GM12878 (cell line): Measurements from ENCODE around the gene CTNNA3. TPM values are rescaled to one million over a fixed set of nuclear protein-coding genes. Genes with fewer than 3 reads are reported as not detected.

Experiments used
- ATAC-seq: fragments of 200-7000 bp; cut with Tn5 transposase; 3 replicates; pipeline ENCODE4 v1.9.1; 2020; ENCODE audit warnings: mild to moderate bottlenecking, moderate library complexity
- BruUV-seq: library from RNA; stranded (reverse); fragments of 400-500 nt; replicated peaks from 2 replicates; lab custom pipeline; 2021; lab: Mats Ljungman, UMichigan
- CTCF ChIA-PET: fragments of 300-600 bp; sonication (Branson Sonifier 250); formaldehyde crosslinking; extraction: SDS; loops from one replicate; lab custom pipeline; 2021; ENCODE audit warnings: inconsistent platforms; lab: Yijun Ruan, JAX
- POLR2A ChIA-PET: fragments of 350-600 bp; formaldehyde crosslinking; extraction: SDS; loops from one replicate; lab custom pipeline; 2021; ENCODE audit warnings: inconsistent platforms; lab: Charles Lee
- RAD21 ChIA-PET: fragments of 300-600 bp; sonication (Branson Sonifier 250); formaldehyde crosslinking; loops from one replicate; lab custom pipeline; 2023; ENCODE audit warnings: antibody characterized with exemption; ENCODE audit not compliant: unreplicated experiment; lab: Charles Lee
- SMC1A ChIA-PET: fragments of 300-600 bp; sonication (Branson Sonifier 250); formaldehyde crosslinking; loops from one replicate; lab custom pipeline; 2023; ENCODE audit not compliant: unreplicated experiment, uncharacterized antibody; lab: Charles Lee
- DNase-seq: peaks from one replicate; pipeline ENCODE4 v3.0.0-alpha.2; 2011; ENCODE audit warnings: low read depth, low spot score
- FAIRE-seq: peaks from 3 replicates; lab custom pipeline; 2011; peaks lifted over from hg19 to GRCh38; lab: Jason Lieb, UNC
- H2AFZ ChIP-seq: 2 replicates; pipeline ENCODE4 v1.6.0; 2011; ENCODE audit warnings: low read depth, low read length, control low read depth; ENCODE audit not compliant: control insufficient read depth
- H3K27ac ChIP-seq: 2 replicates; pipeline ENCODE4 v1.5.1; 2011; ENCODE audit warnings: control low read depth; ENCODE audit not compliant: control insufficient read depth, insufficient read depth
- H3K27me3 ChIP-seq, 2 experiments: replicated peaks in 1 of 2; 2 replicates each; pipeline versions ENCODE4 v1.6.0 to v1.6.1; 2011; ENCODE audit warnings: low read length in 1 of 2; ENCODE audit not compliant: control insufficient read depth in 2 of 2, insufficient read depth in 2 of 2
- H3K36me3 ChIP-seq, 2 experiments: 2 replicates each; pipeline ENCODE4 v1.5.1; 2011; ENCODE audit warnings: low read length in 1 of 2; ENCODE audit not compliant: control insufficient read depth in 2 of 2, insufficient read depth in 2 of 2
- H3K4me1 ChIP-seq: 2 replicates; pipeline ENCODE4 v1.6.1; 2011; ENCODE audit warnings: mild to moderate bottlenecking, low read length, moderate library complexity, mixed read lengths; ENCODE audit not compliant: control insufficient read depth, insufficient read depth
- H3K4me2 ChIP-seq: 2 replicates; pipeline ENCODE4 v1.6.0; 2011; ENCODE audit warnings: control low read depth; ENCODE audit not compliant: control insufficient read depth, insufficient read depth
- H3K4me3 ChIP-seq: fragments of 200-600 bp; sonication (generic); 2 replicates; pipeline ENCODE4 v1.5.1; 2016
- H3K79me2 ChIP-seq: 2 replicates; pipeline ENCODE4 v1.6.0; 2011; ENCODE audit warnings: low read length; ENCODE audit not compliant: control insufficient read depth, insufficient read depth
- H3K9ac ChIP-seq: 2 replicates; pipeline ENCODE4 v1.8.0; 2011; ENCODE audit warnings: low read length, control low read depth, mixed read lengths; ENCODE audit not compliant: control insufficient read depth, insufficient read depth
- H3K9me3 ChIP-seq: replicated peaks from 3 replicates; pipeline ENCODE4 v1.5.1; 2011; ENCODE audit warnings: mild to moderate bottlenecking, low read length; ENCODE audit not compliant: control insufficient read depth, insufficient read depth
- H4K20me1 ChIP-seq: 2 replicates; pipeline ENCODE4 v1.6.0; 2011; ENCODE audit not compliant: control insufficient read depth, insufficient read depth
- ATF7 ChIP-seq: fragments of 450-650 bp; IDR thresholded peaks from 2 replicates; pipeline ENCODE4 v1.6.1; 2016; ENCODE audit warnings: low read depth, mild to moderate bottlenecking
- CHD4 ChIP-seq: fragments of 200-600 bp; sonication (generic); IDR thresholded peaks from 2 replicates; pipeline ENCODE4 v1.6.1; 2016; ENCODE audit warnings: mild to moderate bottlenecking
- CREB1 ChIP-seq: IDR thresholded peaks from 2 replicates; pipeline ENCODE4 v1.6.1; 2012; ENCODE audit warnings: low read depth, mild to moderate bottlenecking, inconsistent platforms
- CREM ChIP-seq: IDR thresholded peaks from 2 replicates; pipeline ENCODE4 v1.6.1; 2014; ENCODE audit warnings: antibody characterized with exemption, low read depth
- CTCF ChIP-seq, 3 experiments: IDR thresholded peaks in 2 of 3; conservative IDR thresholded peaks in 1 of 3; 2 replicates each; pipeline ENCODE4 v1.5.1; 2011; ENCODE audit warnings: low read depth in 3 of 3, low read length in 3 of 3, mild to moderate bottlenecking in 3 of 3, control low read depth in 2 of 3, moderate library complexity in 2 of 3, inconsistent platforms in 1 of 3, mixed read lengths in 1 of 3; ENCODE audit not compliant: control insufficient read depth in 2 of 3, insufficient read depth in 1 of 3; ENCODE audit errors: extremely low read depth in 1 of 3
- MXI1 ChIP-seq: fragments of 150-350 bp; IDR thresholded peaks from 2 replicates; pipeline ENCODE4 v1.6.1; 2011; ENCODE audit warnings: low read depth, mild to moderate bottlenecking, inconsistent platforms, low read length, improper control_type of control experiment
- NFXL1 ChIP-seq: fragments of 450-650 bp; IDR thresholded peaks from 2 replicates; pipeline ENCODE4 v1.6.1; 2017; ENCODE audit warnings: antibody characterized with exemption, mild to moderate bottlenecking, borderline replicate concordance
- NFYB ChIP-seq: IDR thresholded peaks from 2 replicates; pipeline ENCODE4 v1.6.1; 2011; ENCODE audit warnings: low read depth, mild to moderate bottlenecking, low read length, improper control_type of control experiment, moderate library complexity; ENCODE audit not compliant: insufficient read depth
- NR2F1 ChIP-seq: fragments of 450-650 bp; conservative IDR thresholded peaks from 2 replicates; pipeline ENCODE4 v1.6.1; 2017; ENCODE audit warnings: mild to moderate bottlenecking
- POLR2AphosphoS5 ChIP-seq: IDR thresholded peaks from 2 replicates; pipeline ENCODE4 v1.6.1; 2011; ENCODE audit warnings: mild to moderate bottlenecking, low read length, inconsistent platforms
- SP1 ChIP-seq: IDR thresholded peaks from one replicate; pipeline ENCODE4 v1.6.1; 2011; ENCODE audit warnings: low read depth, low read length
- TCF3 ChIP-seq: IDR thresholded peaks from 2 replicates; pipeline ENCODE4 v1.6.1; 2012; ENCODE audit warnings: low read depth, mild to moderate bottlenecking, low read length, borderline replicate concordance; ENCODE audit not compliant: insufficient read depth
- ZNF207 ChIP-seq: fragments of 450-650 bp; IDR thresholded peaks from 2 replicates; pipeline ENCODE4 v1.6.1; 2014; ENCODE audit warnings: antibody characterized with exemption, mild to moderate bottlenecking, borderline replicate concordance
- ZNF274 ChIP-seq: IDR thresholded peaks from one replicate; pipeline ENCODE4 v1.8.0; 2011; ENCODE audit not compliant: insufficient read length, insufficient read depth
- whole genome bisulfite sequencing: methylation state at CpG from one replicate; pipeline ENCODE4 v1.1.6; 2016; ENCODE audit warnings: low lambda C conversion rate; ENCODE audit not compliant: insufficient replicate concordance, insufficient coverage; ENCODE audit errors: missing lambda C conversion rate; 5-methylcytosine and 5-hydroxymethylcytosine counted together
- in situ Hi-C: fragments of 300-500 bp; cut with MboI; formaldehyde crosslinking; loops from 9 replicates; pipeline ENCODE4 v1.14.3; 2018; ENCODE audit warnings: mixed read lengths
- intact Hi-C: fragments of 100-400 bp; cut with micrococcal nuclease; formaldehyde crosslinking; loops from one replicate; pipeline ENCODE4 v1.14.2; 2022; ENCODE audit not compliant: unreplicated experiment
- polyA plus RNA-seq, 11 experiments: library from polyadenylated mRNA; depleted of rRNA in 4 of 11; unstranded in 6 of 11; stranded (reverse) in 5 of 11; fragments of >200 nt; fragmentation: Nextera tagmentation in 4 of 11; fragmentation: Illumina TruSeq in 1 of 11; extraction: Ambion mirVana in 4 of 11; extraction: Trizol in 1 of 11; gene quantifications; 1 replicate in 1 of 11; 2 replicates in 10 of 11; pipeline versions ENCODE4 v1.2.1 to v1.2.3, GENCODE V29; 2011 to 2016; ENCODE audit warnings: inconsistent platforms in 2 of 11, missing spikeins in 2 of 11, low read depth in 1 of 11
- total RNA-seq, 4 experiments: library from RNA; depleted of rRNA in 3 of 4; stranded (reverse); fragments of >200 nt in 3 of 4; fragmentation: Illumina TruSeq in 1 of 4; extraction: Trizol in 1 of 4; gene quantifications; 2 replicates each; pipeline versions ENCODE4 v1.2.1 to v1.2.3, GENCODE V29; 2013 to 2021

Gene CTNNA3
- total and polyA plus RNA-seq, 10 of the 15 experiments (the other 5 are each of a cell fraction or from before 2014, with no cell fraction given) = under 0.01 to 4.5 (median 0.22) TPM; not detected in 2

GRCh38 chr10:67049988-67050387 lies 646.0 kb downstream of the CTNNA3 start:
- Histone ChIP-seq H3K79me2 (no peaks in the 10 kb centered on the region), H3K27me3 (no peaks in the 10 kb centered on the region), H3K9ac (no peak overlapping the region), H3K36me3 (no peaks in the 10 kb centered on the region), H4K20me1 (no peaks in the 10 kb centered on the region), H2AFZ (no peak overlapping the region), H3K4me2 (no peak overlapping the region), H3K27ac (no peak overlapping the region), H3K9me3 (no peaks in the 10 kb centered on the region), H3K4me3 (no peak overlapping the region), H3K4me1 (no peaks in the 10 kb centered on the region)
- TF ChIP-seq NFXL1 (no peak), CREM (no peak)
- BruUV-seq = no TSS peak
- 25% methylated on average over 3 of the region's 3 CpGs for WGBS
- ChIA-PET RAD21 (interaction anchor here (1.0 kb wide), 1 partner anchor 98 kb away, joined by 3 read pairs; no protein-coding TSS in a partner anchor), POLR2A (no interaction called here), CTCF (no interaction called here), SMC1A (interaction anchor here (1.1 to 1.3 kb wide), 2 partner anchors 12 to 16 kb away, joined by 3 to 4 read pairs; no protein-coding TSS in a partner anchor)
- no peak for DNase-seq
- in situ Hi-C loops = no loop called here
- ATAC-seq = no peak
- no peak for FAIRE-seq
- intact Hi-C loops = no loop called here

- no peaks in the 10 kb centered on the region for H3K4me1 ChIP-seq
- ChIA-PET SMC1A (no interaction called here), RAD21 (no interaction called here), CTCF (no interaction called here), POLR2A (no interaction called here)
- H2AFZ ChIP-seq = no peak overlapping the region
- H3K4me3 ChIP-seq = no peak overlapping the region
- TF ChIP-seq MXI1 (no peak), CREB1 (no peak), TCF3 (no peak), CTCF (IDR thresholded peaks at IDR 0.05 in 2 of 3, conservative IDR thresholded peaks at IDR 0.05 in 1 of 3; ENCODE audit: control insufficient read depth in 2 of 3, extremely low read depth in 1 of 3, insufficient read depth in 1 of 3, low read depth in 3 of 3, low read length in 3 of 3) (no peak), ZNF207 (no peak), NR2F1 (no peak), NFYB (no peak), ZNF274 (no peak), POLR2AphosphoS5 (no peak), ATF7 (no peak), SP1 (no peak), CHD4 (no peak)
- no peaks in the 10 kb centered on the region for H3K27me3 ChIP-seq
- no peak overlapping the region for H3K9ac ChIP-seq
- H3K4me2 ChIP-seq = no peak overlapping the region
- no peak for ATAC-seq
- in situ Hi-C loops = no loop called here
- no peaks in the 10 kb centered on the region for H4K20me1 ChIP-seq
- FAIRE-seq = no peak
- DNase-seq = no peak
- no peaks in the 10 kb centered on the region for H3K9me3 ChIP-seq
- H3K79me2 ChIP-seq = no peaks in the 10 kb centered on the region
- 40% methylated on average over 3 of the region's 3 CpGs for WGBS
- intact Hi-C loops = no loop called here
- no peak overlapping the region for H3K27ac ChIP-seq
- BruUV-seq = no TSS peak
- H3K36me3 ChIP-seq = no peaks in the 10 kb centered on the region
These were observed 649.5 kb downstream of the CTNNA3 start for GRCh38 chr10:67046507-67046906.
